K562 (cell line): ENCODE data around the gene USP12.

ENCODE experiments used
- ZNF140 ChIP-seq: fragments of 250-450 bp; sonication (Bioruptor Pico); IDR thresholded peaks from 2 replicates; pipeline ENCODE4 v1.8.0; 2021; ENCODE audit warnings: moderate library complexity, mild to moderate bottlenecking, inconsistent platforms
- ZNF354B ChIP-seq: fragments of 250-450 bp; sonication (Bioruptor Pico); IDR thresholded peaks from 2 replicates; pipeline ENCODE4 v1.4.0; 2020
- TF ChIP-seq, protein P1 (sequence below): fragments of 250-450 bp; sonication (Bioruptor Pico); IDR thresholded peaks from 2 replicates; pipeline ENCODE4 v1.5.0; 2021; ENCODE audit warnings: mild to moderate bottlenecking, moderate library complexity
- TF ChIP-seq, protein P2 (sequence below): fragments of 450-650 bp; IDR thresholded peaks from 2 replicates; pipeline ENCODE4 v1.6.1; 2016; ENCODE audit warnings: borderline replicate concordance

DNA sequence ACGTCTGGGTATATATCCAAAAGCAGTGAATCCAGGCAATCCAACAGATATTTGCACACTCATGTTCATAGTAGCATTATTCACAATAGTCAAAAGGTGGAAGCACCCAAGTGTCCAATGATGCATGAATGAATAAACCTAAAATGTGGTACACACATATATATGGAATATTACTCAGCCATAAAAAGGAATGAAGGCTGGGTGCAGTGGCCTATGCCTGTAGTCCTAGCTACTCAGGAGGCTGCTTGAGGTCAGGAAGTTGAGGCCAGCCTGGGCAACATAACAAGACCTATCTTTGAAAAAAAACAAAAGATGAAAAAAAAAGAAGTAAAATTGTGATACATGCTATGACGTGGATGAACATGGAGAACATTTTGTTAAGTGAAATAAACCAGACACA is 10.4 kb upstream of the USP12 start:
- TF ChIP-seq, protein P1, sequence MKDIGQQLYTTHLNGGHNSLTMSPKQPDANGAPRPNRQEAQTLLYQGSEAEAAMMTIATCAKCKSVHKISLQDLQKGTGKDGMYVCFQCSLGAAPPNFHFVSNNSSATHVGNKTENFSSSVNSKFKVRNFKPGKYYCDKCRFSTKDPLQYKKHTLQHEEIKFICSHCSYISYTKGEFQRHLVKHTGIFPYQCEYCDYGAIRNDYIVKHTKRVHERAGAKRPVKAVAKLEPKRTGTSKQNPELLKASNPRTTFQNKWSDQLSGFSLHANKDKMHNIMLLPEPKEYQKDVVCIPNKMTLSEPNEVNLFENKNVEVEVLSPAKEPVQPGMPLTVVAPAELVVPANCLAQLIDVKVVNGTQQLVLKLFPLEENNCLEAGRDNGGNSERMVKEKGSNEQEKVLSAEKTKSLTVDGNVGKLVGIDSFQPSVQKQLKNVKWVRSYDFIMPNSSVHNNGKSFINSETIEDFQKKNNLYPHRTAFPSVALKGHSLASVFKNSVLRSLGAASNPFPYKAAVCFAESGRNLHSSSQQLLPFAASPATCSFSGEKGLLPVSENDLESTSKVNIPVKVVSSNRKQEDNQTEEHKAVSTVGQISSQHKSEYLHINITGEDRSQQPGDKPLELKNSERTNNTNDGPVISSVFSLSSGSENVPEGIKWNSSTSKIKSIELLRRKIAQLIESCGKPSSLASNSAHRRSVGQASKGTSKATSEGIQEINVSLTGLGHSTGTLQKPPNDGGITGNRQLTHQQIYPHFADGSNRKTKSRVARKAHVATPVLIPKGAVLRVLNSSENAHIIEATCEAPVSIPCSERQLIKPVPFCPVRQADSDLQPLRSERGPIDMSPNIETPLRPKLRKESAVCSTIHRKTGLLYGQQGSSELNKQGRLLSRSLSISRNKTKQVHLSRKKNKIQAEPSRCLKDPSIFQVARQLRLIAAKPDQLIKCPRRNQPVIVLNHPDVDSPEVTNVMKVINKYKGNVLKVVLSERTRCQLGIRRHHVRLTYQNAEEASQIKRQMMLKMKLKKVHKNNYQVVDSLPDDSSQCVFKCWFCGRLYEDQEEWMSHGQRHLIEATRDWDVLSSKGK (CRISPR knock-in tag): no peak
- TF ChIP-seq ZNF354B (CRISPR knock-in tag): no peak
- TF ChIP-seq, protein P2, sequence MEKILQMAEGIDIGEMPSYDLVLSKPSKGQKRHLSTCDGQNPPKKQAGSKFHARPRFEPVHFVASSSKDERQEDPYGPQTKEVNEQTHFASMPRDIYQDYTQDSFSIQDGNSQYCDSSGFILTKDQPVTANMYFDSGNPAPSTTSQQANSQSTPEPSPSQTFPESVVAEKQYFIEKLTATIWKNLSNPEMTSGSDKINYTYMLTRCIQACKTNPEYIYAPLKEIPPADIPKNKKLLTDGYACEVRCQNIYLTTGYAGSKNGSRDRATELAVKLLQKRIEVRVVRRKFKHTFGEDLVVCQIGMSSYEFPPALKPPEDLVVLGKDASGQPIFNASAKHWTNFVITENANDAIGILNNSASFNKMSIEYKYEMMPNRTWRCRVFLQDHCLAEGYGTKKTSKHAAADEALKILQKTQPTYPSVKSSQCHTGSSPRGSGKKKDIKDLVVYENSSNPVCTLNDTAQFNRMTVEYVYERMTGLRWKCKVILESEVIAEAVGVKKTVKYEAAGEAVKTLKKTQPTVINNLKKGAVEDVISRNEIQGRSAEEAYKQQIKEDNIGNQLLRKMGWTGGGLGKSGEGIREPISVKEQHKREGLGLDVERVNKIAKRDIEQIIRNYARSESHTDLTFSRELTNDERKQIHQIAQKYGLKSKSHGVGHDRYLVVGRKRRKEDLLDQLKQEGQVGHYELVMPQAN: no peak
- TF ChIP-seq ZNF140 (CRISPR knock-in tag): no peak
